HG03039 (cell line): Measurements from ENCODE around the gene AASDH.

Experiments used
- ATAC-seq: cut with Tn5 transposase; IDR thresholded peaks from one replicate; pipeline ENCODE4 v1.9.1; 2021; ENCODE audit warnings: mild to moderate bottlenecking, moderate library complexity; ENCODE audit not compliant: unreplicated experiment

AASDH gene

GRCh38 chr4:56289934-56290333 is 97.4 kb downstream of the AASDH start:
- no peak for ATAC-seq

- no peak for ATAC-seq
These were observed 98.6 kb downstream of the AASDH start for GRCh38 chr4:56288663-56289062.
